ENCODE results near the gene FAM120B. TPM values are rescaled to one million over a fixed set of nuclear protein-coding genes. Genes with fewer than 3 reads are reported as not detected.

FAM120B gene
- total and polyA plus RNA-seq, 3 donors from 2014 or later: 33.8 to 62.2 (median 40.6) TPM

GRCh38 chr6:170429450-170429849, 122.9 kb downstream of the FAM120B start:
- DNase-seq: peak; percentile 15
- H3K27ac ChIP-seq: no peak overlapping the region
- WGBS, 2 donors: 49 to 56% methylated on average over 7 of the region's 7 CpGs
- no peaks in the 10 kb centered on the region for H3K36me3 ChIP-seq (ENCODE audit: low read depth, missing control alignments)
- H3K4me3 ChIP-seq: no peak overlapping the region
- H3K27me3 ChIP-seq: no peaks in the 10 kb centered on the region
- H3K4me1 ChIP-seq: no peaks in the 10 kb centered on the region
- H3K9me3 ChIP-seq: no peaks in the 10 kb centered on the region
- TF ChIP-seq CTCF (IDR thresholded peaks at IDR 0.05) (no peak), POLR2A (IDR thresholded peaks at IDR 0.05) (no peak)
- intact Hi-C loops (cut with DNase I; ENCODE audit: low total_unique reads): no loop called here

GRCh38 chr6:170433163-170434116, 126.9 kb downstream of the FAM120B start:
- 89 to 91% methylated on average over 17 of the region's 17 CpGs for WGBS, 2 donors
- intact Hi-C loops (cut with DNase I; ENCODE audit: low total_unique reads): no loop called here

GRCh38 chr6:170434117-170434820, 127.7 kb downstream of the FAM120B start:
- no peaks in the 10 kb centered on the region for H3K4me1 ChIP-seq
- no peaks in the 10 kb centered on the region for H3K27me3 ChIP-seq
- 70 to 87% methylated on average over 15 to 20 of the region's 20 CpGs for WGBS, 2 donors
- no peak for DNase-seq
- intact Hi-C loops (cut with DNase I; ENCODE audit: low total_unique reads): no loop called here
- no peak for TF ChIP-seq CTCF (IDR thresholded peaks at IDR 0.05)
- no peak for TF ChIP-seq POLR2A (IDR thresholded peaks at IDR 0.05)
- no peak overlapping the region for H3K27ac ChIP-seq
- H3K36me3 ChIP-seq (ENCODE audit: low read depth, missing control alignments): no peaks in the 10 kb centered on the region
- no peak overlapping the region for H3K4me3 ChIP-seq
- no peaks in the 10 kb centered on the region for H3K9me3 ChIP-seq

More at GRCh38 chr6:170433163-170434116, 126.9 kb downstream of the FAM120B start:
- no peak for TF ChIP-seq CTCF (IDR thresholded peaks at IDR 0.05)
- TF ChIP-seq POLR2A (IDR thresholded peaks at IDR 0.05): no peak
- DNase-seq: no peak
- H3K27ac ChIP-seq: no peak overlapping the region
- H3K36me3 ChIP-seq (ENCODE audit: low read depth, missing control alignments): no peaks in the 10 kb centered on the region
- H3K4me1 ChIP-seq: no peaks in the 10 kb centered on the region
- H3K27me3 ChIP-seq: no peaks in the 10 kb centered on the region
- no peak overlapping the region for H3K4me3 ChIP-seq
- H3K9me3 ChIP-seq: no peaks in the 10 kb centered on the region

GRCh38 chr6:170434821-170435155, 128.2 kb downstream of the FAM120B start:
- Histone ChIP-seq H3K4me1 (no peaks in the 10 kb centered on the region), H3K9me3 (no peaks in the 10 kb centered on the region), H3K27ac (no peak overlapping the region), H3K36me3 (ENCODE audit: low read depth, missing control alignments) (no peaks in the 10 kb centered on the region), H3K4me3 (no peak overlapping the region), H3K27me3 (no peaks in the 10 kb centered on the region)
- WGBS, 2 donors: 67 to 78% methylated on average over 10 to 17 of the region's 17 CpGs
- no peak for DNase-seq
- TF ChIP-seq CTCF (IDR thresholded peaks at IDR 0.05) (no peak), POLR2A (IDR thresholded peaks at IDR 0.05) (no peak)
- intact Hi-C loops (cut with DNase I; ENCODE audit: low total_unique reads): no loop called here
